HG02970 (cell line): Measurements from ENCODE around the gene CADM2.
"Not testable (repeated sequence)": the region's sequence is repeated elsewhere in the genome, so short reads cannot be mapped to it uniquely, and the experiment has no call there.

Experiments
- ATAC-seq: cut with Tn5 transposase; IDR thresholded peaks from one replicate; pipeline ENCODE4 v1.9.1; 2021; ENCODE audit warnings: mild to moderate bottlenecking, moderate library complexity, moderate number of reproducible peaks; ENCODE audit not compliant: unreplicated experiment, low FRiP score

CADM2 gene

GRCh38 chr3:85864896-85865295, 906.1 kb downstream of the CADM2 start:
- ATAC-seq, result no peak

- ATAC-seq, result no peak
Observed at GRCh38 chr3:85867072-85867471, 908.3 kb downstream of the CADM2 start.

DNA sequence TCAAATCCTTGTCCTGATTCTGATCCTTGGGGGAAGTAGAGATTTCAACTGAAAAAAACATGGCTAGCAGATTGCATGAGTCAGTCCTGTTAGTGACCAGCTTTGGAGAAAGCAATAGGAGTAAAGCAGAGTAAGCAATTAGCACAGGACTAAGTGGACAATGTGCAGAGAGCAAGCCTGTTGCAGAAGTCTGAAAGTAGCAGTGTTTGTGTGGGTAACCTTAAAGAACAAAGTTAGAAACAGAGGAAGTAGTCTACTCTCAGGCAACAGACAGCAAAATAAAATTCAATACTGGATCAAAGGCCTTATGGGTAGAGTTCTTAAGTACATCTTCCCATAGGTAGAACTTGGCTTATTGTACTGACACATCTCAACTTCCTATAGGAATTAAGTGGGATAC, 916.8 kb downstream of the CADM2 start:
- no peak for ATAC-seq

GRCh38 chr3:85877631-85878030, 918.8 kb downstream of the CADM2 start:
- ATAC-seq, result no peak

DNA sequence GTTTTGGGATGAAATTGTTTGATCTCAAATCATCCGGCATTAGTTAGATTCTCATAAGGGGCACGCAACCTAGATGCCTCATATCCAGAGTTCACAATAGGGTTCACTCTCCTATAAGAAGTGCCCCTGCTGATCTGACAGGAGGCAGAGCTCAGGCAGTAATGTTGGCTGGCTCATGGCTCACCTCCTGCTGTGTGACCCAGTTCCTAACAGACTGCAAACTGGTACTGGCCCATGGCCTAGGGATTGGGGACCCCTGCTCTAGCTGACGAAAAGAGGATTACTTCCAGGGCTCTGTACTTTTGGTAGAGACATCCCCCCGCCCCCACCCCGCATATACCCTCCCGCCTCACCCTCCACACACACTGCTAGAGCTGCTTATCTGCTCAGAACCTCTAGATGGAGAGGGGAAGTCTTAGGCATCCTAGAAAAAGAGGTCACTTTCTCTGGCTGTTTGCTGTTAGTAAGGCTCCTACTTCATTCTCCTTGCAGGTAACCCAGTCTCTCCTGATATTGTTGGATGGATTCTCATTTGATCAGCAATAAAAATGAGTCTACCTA, 923.1 kb downstream of the CADM2 start:
- no peak for ATAC-seq

DNA sequence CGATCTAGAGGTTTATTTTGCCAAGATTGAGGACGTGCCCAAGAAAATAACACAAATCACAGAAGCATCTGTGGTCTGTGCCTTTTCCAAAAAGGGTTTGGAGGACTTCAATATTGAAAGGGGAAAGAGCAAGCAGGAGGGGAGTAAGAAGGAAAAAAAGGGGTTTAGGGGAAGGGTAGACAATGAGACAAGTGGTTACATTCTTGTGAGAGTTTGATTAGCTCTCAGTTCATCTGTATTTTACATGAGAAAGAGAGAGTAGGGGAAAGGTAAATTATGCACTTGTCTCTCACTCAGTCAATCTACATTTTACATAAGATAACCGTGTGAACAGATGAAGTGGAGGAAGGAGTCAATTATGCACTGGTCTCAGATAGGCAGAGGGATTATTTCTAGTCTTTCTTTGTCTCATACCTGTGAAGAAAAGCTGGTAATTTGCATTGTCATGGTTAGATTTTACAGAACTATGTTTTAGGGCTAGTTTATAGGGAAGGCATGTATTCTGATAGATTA, 931.3 kb downstream of the CADM2 start:
- no peak for ATAC-seq

DNA sequence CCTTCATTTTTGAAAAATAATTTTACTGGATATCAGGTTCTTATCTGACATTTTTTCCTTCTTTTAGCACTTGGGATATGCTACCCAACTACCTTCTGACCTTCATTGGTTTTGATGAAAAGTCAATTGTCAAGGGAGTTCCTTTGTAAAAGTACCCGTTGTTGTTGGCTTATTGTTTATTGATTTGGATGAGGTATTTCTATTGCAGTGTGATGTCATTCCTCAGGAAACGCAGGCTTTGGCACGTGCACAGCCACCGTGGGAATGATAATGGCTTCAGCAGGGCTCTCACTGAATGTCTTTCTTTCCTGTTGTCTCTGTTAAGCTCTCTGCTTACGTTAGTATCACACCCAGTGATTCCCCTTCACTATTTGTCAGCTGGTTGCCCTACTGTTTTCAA, 944.6 kb downstream of the CADM2 start:
- no peak for ATAC-seq

GRCh38 chr3:85912980-85913379, 954.2 kb downstream of the CADM2 start:
- ATAC-seq, result no peak

DNA sequence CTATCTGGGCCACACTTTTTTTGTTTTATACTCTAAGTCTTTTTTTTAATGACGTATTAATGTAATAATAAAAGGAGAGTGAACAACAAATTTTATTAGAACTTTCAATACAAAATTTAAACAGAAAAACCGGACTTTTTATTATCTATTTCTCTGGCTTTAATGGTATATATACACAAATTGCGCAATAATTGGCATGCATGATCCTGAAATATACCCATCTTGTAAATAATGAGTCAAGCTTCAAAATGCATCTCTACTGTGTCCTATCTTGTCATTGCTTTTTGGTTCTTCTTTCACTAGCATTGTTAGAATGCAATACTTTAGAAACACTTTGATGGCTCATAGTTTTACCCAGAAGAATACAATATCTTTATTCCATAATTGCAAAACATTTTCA, 963.6 kb downstream of the CADM2 start:
- no peak for ATAC-seq

- ATAC-seq, result no peak
Observed at GRCh38 chr3:85930718-85931117, 971.9 kb downstream of the CADM2 start.

- ATAC-seq, result no peak
Observed at GRCh38 chr3:85933326-85933725, 974.5 kb downstream of the CADM2 start.

DNA sequence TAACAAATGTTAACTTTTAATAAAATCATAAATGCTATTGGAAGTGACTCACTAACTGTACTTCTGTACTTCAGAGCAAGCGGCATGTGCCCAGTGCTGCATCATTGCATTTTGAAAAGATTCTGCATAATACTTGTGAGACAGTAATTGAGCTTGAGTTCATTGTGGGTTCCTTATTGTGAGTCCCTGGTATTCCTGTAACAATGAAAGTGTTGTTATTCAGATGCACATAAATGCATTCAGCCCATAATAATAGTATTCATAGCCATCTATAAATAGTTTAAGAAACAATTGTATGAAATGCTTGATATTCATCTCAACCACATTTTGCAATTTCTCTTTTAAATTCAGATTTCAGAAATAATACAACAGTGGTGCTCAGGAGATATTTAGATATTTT, 976.4 kb downstream of the CADM2 start:
- no peak for ATAC-seq

GRCh38 chr3:85939074-85939482, 980.3 kb downstream of the CADM2 start:
- no peak for ATAC-seq

DNA sequence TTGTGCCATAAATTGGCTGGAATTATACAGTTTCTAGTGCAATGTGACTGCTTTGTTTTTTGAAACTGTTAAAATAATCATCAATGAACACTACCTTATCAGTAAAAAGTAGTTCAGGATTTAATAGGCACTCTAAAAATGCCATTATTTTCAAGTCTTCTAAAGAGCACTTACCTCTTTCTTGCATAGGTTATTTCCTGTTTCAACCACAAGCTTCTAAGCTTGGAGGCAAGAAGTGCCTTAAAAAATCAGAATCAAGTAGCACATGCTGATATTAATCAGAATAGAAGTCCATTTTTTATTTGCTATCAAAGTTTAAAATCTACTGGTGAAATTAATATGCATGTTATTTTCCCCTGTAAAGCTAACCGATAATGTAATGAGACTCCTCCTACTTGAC, 991.6 kb downstream of the CADM2 start:
- ATAC-seq, result no peak

DNA sequence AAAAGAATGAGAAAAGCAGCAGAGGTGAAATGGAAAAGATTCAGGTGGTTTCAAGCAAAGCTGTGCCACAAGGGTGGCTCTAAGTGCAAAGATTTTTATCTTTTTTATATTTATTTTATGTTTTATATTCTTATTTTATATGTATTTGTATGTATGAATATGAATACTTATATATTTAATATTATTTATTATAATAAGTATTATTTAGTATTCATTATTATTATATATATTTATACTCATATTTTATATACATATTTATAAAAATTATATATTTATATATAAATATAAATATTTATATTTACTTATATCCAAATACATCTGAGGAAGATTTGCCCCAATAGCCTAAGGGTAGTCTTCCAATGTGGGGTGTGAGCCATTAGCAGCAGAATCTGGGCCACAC, 1002.0 kb downstream of the CADM2 start:
- ATAC-seq, result no peak

GRCh38 chr3:85977615-85978338, 1019.0 kb downstream of the CADM2 start:
- no peak for ATAC-seq

DNA sequence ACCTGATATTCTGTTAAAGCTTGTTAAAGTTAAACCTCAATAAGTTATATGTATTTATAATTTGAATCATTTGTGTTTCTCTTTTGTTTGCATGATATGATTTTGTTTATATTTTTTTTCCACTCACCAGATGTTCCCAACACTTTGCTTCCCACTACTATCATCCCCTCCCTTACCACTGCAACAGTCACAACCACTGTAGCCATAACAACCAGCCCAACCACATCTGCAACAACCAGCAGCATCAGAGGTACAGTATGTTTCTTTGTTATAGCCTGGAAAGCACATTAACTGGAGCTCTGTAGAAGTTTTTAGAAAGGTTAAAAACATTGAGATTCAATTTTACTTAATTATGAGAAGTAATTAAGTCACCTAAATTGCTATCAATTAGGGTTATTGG, 1020.2 kb downstream of the CADM2 start:
- no peak for ATAC-seq

DNA sequence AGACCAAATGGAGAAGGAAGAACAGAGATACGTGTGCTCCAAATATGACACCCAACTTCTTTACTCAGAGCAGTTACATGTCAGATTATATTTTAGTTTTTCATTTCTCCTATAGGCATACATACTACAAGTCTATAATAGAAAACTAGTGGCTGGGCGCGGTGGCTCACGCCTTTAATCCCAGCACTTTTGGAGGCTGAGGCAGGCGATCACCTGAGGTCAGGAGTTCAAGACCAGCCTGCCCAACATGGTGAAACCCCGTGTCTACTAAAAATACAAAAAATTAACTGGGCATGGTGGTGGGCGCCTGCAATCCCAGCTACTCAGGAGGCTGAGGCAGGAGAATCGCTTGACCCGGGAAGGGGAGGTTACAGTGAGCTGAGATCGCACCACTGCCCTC, 1030.8 kb downstream of the CADM2 start:
- not testable (repeated sequence) for ATAC-seq

DNA sequence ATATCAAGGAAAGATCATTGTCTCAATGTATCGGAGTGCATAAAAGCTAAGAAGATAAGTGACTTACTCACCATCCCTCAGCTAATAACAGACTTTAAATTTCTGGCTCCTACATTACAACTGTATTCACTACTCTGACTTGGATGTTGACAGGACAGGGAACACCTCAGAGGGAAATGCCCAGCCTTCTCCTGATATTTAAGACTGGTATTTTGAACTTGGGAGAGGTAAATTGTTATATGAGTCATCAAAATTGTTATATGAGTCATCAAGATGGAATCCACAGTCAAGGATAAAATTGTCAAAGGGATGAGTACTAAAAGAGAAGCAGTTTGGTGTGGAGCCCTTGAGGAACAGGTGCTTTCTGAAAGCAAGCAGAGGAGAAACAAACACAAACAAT, 1070.8 kb downstream of the CADM2 start:
- no peak for ATAC-seq

DNA sequence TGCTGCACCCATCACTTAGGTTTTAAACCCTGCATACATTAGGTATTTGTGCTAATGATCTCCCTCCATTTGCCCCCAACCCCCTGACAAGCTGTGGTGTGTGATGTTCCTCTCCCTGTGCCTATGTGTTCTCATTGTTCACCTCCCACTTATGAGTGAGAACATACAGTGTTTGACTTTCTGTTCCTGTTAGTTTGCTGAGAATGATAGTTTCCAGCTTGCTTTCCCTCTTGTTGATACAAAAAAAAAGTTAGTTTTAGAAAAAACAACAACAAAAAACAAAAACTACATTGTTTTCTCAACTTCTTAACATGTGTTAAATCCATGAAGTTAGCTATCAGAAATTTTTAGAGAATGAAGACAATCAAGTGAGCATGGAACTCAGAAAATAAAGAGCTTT, 1079.1 kb downstream of the CADM2 start:
- no peak for ATAC-seq

- ATAC-seq, result no peak
Observed at GRCh38 chr3:86046436-86047136, 1087.8 kb downstream of the CADM2 start.

- ATAC-seq, result no peak
Observed at GRCh38 chr3:86047161-86047560, 1088.4 kb downstream of the CADM2 start.
